Right cardiac atrium (tissue), 5 donors: ENCODE results near the gene EIF2B1. TPM values are rescaled to one million over a fixed set of nuclear protein-coding genes. Genes with fewer than 3 reads are reported as not detected.

ENCODE experiments used
- ATAC-seq, 2 donors: fragments of 200-7000 bp; cut with Tn5 transposase; one replicate each; pipeline versions ENCODE4 v1.8.0 to v1.9.1; 2020; ENCODE audit warnings: moderate library complexity in 2 of 2, mild to moderate bottlenecking in 1 of 2
- DNase-seq, 3 donors: peaks; one replicate each; pipeline ENCODE4 v3.0.0-alpha.2; 2020
- H3K27ac ChIP-seq: one replicate; pipeline ENCODE4 v1.5.1; 2013; ENCODE audit warnings: mild to moderate bottlenecking, low read length, control low read depth, moderate library complexity
- H3K27me3 ChIP-seq: one replicate; pipeline ENCODE4 v1.6.1; 2013; ENCODE audit not compliant: control insufficient read depth, insufficient read depth
- H3K4me1 ChIP-seq: one replicate; pipeline ENCODE4 v1.6.1; 2013; ENCODE audit warnings: low read length; ENCODE audit not compliant: control insufficient read depth, insufficient read depth
- H3K4me3 ChIP-seq: one replicate; pipeline ENCODE4 v1.5.1; 2013; ENCODE audit warnings: low read length, control low read depth
- H3K9me3 ChIP-seq: one replicate; pipeline ENCODE4 v1.6.1; 2013; ENCODE audit warnings: low read length; ENCODE audit not compliant: control insufficient read depth
- WGBS: extraction: QIAGEN DNeasy Blood & Tissue Kit; methylation state at CpG from one replicate; pipeline ENCODE4 v1.1.7; 2013; 5-methylcytosine and 5-hydroxymethylcytosine counted together
- intact Hi-C, 4 donors: fragments of 100-400 bp; cut with DNase I; formaldehyde crosslinking; loops; one replicate each; pipeline versions ENCODE4 v1.11.0 to v1.14.0; 2022 to 2023
- long read RNA-seq, 4 donors: library from polyadenylated mRNA; unstranded; transcript quantifications; one replicate each; pipeline ENCODE4 v2.0.0, GENCODE V29; 2020 to 2021
- polyA plus RNA-seq: library from polyadenylated mRNA; stranded (reverse); fragments of 200-250 nt; gene quantifications from one replicate; pipeline ENCODE4 v1.2.3, GENCODE V29; 2013
- total RNA-seq, 4 donors: library from RNA; stranded (reverse); fragmentation: NEBNext Ultra II Directional; extraction: Animal tissue kit (Norgen Biotek cat#: 25700); gene quantifications; one replicate each; pipeline ENCODE4 v1.2.1, GENCODE V29; 2021
- donor health status: healthy with polysubstance abuse.
- donor health status: DM: no; HTN: yes; CAD: no.
- donor health status: DM: no; HTN: no; CAD: no.
- donor health status: DM: no; HTN: yes; CAD: no; lungs with severe emphysema.
- donor health status: DM: yes; HTN: yes; CAD: no.

The EIF2B1 gene
- 10 to 100 TPM; 28.5 to 30.6 (median 29.3) TPM for total RNA-seq
- 20.8 TPM for polyA plus RNA-seq
- long read RNA-seq, donor 1, transcript EIF2B1-201 (9 exons, 2,477 nt), result major isoform, 93 of 106 reads
- long read RNA-seq, donor 1, partial matches to known transcripts, result 6 of 106 reads
- long read RNA-seq, donor 1, other reads (novel, unspliced or antisense), result 6 of 106 reads
- long read RNA-seq, donor 2, transcript EIF2B1-201 (9 exons, 2,477 nt), result major isoform, 26 of 30 reads
- long read RNA-seq, donor 2, partial matches to known transcripts, result 1 of 30 reads
- long read RNA-seq, donor 2, other reads (novel, unspliced or antisense), result 3 of 30 reads
- long read RNA-seq, donor 3, transcript EIF2B1-201 (9 exons, 2,477 nt), result major isoform, 204 of 231 reads
- long read RNA-seq, donor 3, partial matches to known transcripts, result 8 of 231 reads
- long read RNA-seq, donor 3, other reads (novel, unspliced or antisense), result 16 of 231 reads
- long read RNA-seq, donor 4, transcript EIF2B1-201 (9 exons, 2,477 nt), result major isoform, 37 of 44 reads
- long read RNA-seq, donor 4, partial matches to known transcripts, result 0 of 44 reads
- long read RNA-seq, donor 4, other reads (novel, unspliced or antisense), result 7 of 44 reads

DNA sequence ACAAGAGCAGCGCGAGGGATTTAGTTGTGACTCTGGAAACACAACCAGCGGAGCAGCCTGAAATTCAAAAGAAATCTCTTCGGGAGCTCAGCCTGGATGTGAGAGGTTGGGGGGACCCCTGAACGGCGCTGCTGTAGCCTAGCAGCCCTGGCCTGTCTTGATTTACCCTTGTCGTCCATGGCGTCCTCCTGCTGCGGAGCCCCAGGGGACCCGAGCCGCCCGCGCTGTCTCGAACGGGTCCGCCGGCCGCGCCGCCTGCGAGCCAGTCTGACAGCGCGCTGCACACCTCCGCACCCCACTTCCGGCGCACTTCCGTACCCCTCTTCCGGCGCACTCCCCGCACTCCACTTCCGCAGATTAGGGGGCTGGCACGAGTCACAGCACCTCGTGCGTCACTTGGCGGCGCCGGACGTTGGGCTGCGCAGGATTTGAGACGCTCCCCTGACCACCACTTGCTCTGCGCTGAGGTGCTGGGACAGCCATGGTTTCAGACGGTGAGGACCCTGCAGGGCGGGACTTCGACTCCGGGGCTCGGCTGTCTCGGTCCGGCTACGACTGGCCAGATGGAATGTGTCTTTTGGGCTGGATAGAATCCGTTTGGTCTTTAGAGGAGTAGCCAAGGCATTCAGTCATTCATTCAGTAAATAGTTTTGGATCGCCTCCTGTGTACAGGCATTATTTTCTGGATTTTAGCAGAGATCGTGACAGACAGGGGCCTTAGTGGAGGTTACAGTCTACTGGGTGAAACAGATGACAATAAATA, at the start of gene EIF2B1, which contains the start of gene GTF2H3:
Gene EIF2B1 (minus strand): TSS at position 308 of the 763 bp plus-strand sequence. CDS start 129 bp downstream, at position 179.
Gene GTF2H3 (plus strand): TSS at position 451 of the 763 bp plus-strand sequence. CDS start 31 bp downstream, at position 482.
- intact Hi-C loops, result no loop called here
- Histone ChIP-seq H3K27me3 (no peaks in the 10 kb centered on the region), H3K4me1 (no peaks in the 10 kb centered on the region), H3K4me3 (peak within 1 kb of the TSS; percentile 61), H3K9me3 (no peaks in the 10 kb centered on the region), H3K27ac (peak within 1 kb of the TSS; percentile 82)
- under 1% methylated on average over 52 of the region's 52 CpGs for WGBS
- ATAC-seq (peak; percentile 99), DNase-seq (peak; percentile 96 to 98 (median 98))

DNA sequence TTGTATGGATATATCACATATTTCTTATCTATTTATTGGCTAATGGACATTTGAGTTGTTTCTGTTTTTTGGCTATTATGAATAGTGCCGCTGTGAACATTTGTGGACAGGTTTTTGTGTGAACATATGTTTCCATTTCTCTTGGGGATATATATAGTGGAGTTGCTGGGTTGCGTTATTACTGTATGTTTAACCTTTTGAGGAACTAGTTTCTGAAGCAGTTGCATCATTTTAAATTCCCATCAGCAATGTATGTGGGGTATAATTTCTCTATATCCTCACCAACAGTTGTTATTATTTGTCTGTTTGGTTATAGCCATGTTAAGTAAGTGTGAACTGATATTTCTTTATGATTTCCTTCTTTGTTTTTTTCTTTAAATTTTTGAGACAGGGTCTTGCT, 48.1 kb upstream of the EIF2B1 start:
- ATAC-seq (no peak), DNase-seq (no peak)
- H3K27me3 ChIP-seq, result no peaks in the 10 kb centered on the region
- 83% methylated on average over 2 of the region's 2 CpGs for WGBS
- H3K9me3 ChIP-seq, result no peaks in the 10 kb centered on the region
- H3K4me3 ChIP-seq, result no peak overlapping the region
- intact Hi-C loops, result no loop called here
- H3K27ac ChIP-seq, result no peak overlapping the region
- no peaks in the 10 kb centered on the region for H3K4me1 ChIP-seq

DNA sequence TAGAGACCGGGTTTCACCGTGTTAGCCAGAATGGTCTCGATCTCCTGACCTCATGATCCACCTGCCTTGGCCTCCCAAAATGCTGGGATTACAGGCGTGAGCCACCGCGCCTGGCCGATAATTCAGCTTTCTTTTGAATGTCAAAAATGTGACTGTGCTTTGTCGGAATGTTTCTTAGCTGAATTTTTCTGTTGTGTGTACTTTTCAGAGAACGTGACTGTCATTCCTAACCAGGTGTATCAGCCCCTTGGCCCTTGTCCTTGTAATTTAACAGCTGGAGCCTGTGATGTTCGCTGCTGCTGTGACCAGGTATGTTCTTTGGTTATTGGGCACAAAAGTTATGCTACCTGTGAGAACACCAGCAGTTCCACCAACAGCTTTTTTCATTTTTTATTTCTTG, 45.5 kb upstream of the EIF2B1 start:
- ATAC-seq, result no peak
- 96% methylated on average over 10 of the region's 10 CpGs for WGBS

DNA sequence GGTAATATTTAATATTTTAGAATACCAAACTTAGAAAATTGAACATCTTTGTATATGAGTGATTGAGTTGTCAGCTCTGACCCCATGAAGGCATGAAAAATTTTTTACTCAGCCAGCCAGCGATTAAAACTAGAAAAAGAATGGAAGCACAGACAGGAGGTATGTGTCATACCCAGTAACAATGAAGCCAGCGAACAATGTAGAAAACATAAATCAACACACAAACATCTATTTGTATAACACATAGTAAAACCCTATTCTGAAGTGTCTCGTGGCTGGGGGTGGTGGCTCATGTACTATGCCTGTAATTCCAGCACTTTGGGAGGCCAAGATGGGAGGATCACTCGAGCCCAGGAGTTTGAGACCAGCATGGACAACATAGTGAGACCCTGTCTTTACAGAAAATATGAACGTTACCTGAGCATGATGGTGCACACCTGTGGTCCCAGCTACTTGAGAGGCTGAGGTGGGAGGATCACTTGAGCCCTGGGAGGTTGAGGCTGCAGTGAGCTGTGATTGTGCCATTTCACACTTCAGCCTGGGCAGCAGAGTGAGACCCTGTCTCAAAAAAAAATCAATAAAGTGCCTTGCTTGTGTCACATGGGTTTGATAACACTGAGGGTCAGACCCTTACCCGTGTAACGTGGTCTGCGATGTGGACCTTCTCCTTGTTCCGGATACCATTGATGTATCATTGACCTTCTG, 43.3 kb upstream of the EIF2B1 start:
- DNase-seq (no peak), ATAC-seq (no peak)
- Histone ChIP-seq H3K27me3 (no peaks in the 10 kb centered on the region), H3K9me3 (no peaks in the 10 kb centered on the region), H3K27ac (no peak overlapping the region), H3K4me1 (peaks cover 2% of the 10 kb centered on the region), H3K4me3 (no peak overlapping the region)
- WGBS, result 93% methylated on average over 9 of the region's 9 CpGs
- intact Hi-C loops, result no loop called here

More for the DNA sequence above, 45.5 kb upstream of the EIF2B1 start:
- DNase-seq, result no peak
- Histone ChIP-seq H3K27me3 (no peaks in the 10 kb centered on the region), H3K27ac (no peak overlapping the region), H3K9me3 (no peaks in the 10 kb centered on the region), H3K4me1 (no peaks in the 10 kb centered on the region), H3K4me3 (no peak overlapping the region)
- intact Hi-C loops, result no loop called here

DNA sequence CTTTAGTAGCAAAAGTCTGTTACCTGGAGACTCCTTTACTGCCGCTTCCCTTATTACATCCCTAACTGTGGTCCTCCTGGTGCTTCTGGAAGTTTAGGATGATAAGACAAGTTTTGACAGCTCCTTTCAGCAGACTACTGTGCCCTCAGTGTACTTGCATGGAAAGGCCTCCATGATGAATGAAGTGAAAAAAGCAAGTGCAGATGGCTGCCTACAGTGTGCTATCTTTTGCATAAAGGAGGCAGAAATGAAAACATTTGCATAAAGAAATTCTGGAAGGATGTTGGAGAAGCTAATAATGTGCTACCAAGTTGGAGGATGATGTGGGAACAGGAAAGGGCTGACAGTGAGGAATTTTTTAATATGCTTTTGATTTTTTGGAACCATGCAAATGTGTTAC, 42.0 kb upstream of the EIF2B1 start:
- 98% methylated on average over 1 of the region's 1 CpG for WGBS
- intact Hi-C loops, result no loop called here

DNA sequence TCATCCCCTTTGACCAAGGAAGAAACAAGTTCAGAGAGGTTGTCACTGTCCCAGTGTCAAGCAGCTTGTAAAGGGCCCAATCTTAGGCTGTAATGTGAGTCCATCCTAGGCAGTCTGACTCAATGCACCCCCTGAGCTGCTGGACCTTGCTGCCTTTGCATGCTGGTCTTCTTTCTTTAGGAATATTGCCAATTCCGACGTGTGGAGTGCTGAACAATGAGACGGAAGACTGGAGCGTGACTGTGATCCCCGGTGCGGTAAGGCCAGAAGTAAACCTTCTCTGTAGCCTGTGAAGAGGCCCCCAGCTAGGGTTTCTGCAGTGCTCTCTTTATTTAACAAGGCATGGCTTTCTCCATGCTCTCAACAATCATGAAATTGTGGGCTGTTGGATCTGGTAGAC, 38.4 kb upstream of the EIF2B1 start:
- ATAC-seq, result no peak
- Histone ChIP-seq H3K27me3 (no peaks in the 10 kb centered on the region), H3K9me3 (no peaks in the 10 kb centered on the region), H3K27ac (no peak overlapping the region), H3K4me1 (peaks cover 2% of the 10 kb centered on the region), H3K4me3 (no peak overlapping the region)
- WGBS, result 67% methylated on average over 6 of the region's 6 CpGs
- intact Hi-C loops, result no loop called here
- DNase-seq, result no peak

More for the DNA sequence above, 42.0 kb upstream of the EIF2B1 start:
- no peak for DNase-seq
- Histone ChIP-seq H3K27ac (no peak overlapping the region), H3K9me3 (no peaks in the 10 kb centered on the region), H3K27me3 (no peaks in the 10 kb centered on the region), H3K4me1 (peaks cover 2% of the 10 kb centered on the region), H3K4me3 (no peak overlapping the region)
- ATAC-seq, result no peak

DNA sequence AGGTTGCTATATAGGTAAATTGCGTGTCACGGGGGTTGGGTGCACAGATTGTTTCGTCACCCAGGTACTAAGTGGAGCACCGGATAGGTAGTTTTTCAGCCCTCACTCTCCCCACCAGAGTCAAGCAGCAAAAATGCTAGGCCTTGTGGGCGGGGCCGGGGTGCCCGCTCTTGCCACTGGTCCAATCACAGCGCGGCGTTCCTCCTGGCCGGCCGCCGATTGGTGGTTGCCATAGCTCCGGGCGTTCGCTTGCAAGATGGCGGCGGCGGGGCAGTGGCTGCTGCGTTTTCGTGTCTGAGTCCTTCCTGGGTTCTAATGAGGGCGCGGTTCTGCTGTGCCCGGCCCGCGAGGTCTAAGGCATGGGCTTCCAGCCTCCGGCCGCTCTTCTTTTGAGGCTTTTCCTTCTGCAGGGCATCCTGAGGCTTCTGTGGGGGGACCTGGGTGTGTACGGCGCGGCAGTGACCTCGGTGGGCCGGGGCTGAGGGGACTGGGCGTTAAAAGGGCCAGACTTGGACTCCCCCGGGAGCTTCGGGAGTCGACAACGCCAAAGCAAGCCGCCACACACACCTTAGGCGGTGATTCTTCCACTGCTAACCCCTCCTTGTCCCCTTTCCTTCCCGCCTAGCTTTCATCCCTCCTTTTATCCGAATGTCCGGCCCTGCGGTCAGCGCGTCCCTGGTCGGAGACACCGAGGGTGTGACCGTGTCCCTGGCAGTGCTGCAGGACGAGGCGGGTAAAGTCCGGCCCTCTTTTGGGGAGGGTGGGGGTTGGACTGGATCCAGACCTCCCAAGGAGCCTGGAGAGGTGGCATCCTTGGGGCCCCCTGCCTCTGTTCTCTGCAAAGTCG, 37.6 kb upstream of the EIF2B1 start, which contains the start of gene TCTN2:
Gene TCTN2 (plus strand): TSS at position 232 of the 847 bp plus-strand sequence. CDS start 128 bp downstream, at position 360.
- Histone ChIP-seq H3K27me3 (no peaks in the 10 kb centered on the region), H3K27ac (no peak within 1 kb of the TSS), H3K9me3 (no peaks in the 10 kb centered on the region), H3K4me3 (peak within 1 kb of the TSS; percentile 76), H3K4me1 (peaks cover 2% of the 10 kb centered on the region)
- peak; percentile 99 for ATAC-seq
- intact Hi-C loops, result no loop called here
- WGBS, result under 1% methylated on average over 53 of the region's 53 CpGs
- peak; percentile 96 to 99 (median 98) for DNase-seq

DNA sequence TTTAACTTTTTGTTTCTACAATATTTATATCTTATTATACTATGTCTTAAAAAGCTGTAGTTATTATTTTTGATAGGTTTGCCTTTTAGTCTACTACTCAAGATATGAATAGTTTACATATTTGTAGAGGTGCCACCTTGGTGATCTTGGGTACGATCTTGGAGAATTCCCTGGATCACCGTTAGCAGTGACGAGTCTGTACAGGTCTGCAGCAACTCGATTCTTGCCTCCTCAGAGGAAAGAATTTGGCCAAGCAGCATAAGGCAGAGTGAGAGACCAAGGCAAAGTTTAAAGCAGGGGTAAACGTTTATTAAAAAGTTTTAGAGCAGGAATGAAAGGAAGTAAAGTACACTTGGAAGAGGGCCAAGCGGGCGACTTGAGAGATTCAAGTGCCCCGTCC, 34.3 kb upstream of the EIF2B1 start:
- WGBS, result 82% methylated on average over 8 of the region's 8 CpGs
- Histone ChIP-seq H3K9me3 (no peaks in the 10 kb centered on the region), H3K27ac (no peak overlapping the region), H3K4me3 (no peak overlapping the region), H3K4me1 (peaks cover 2% of the 10 kb centered on the region), H3K27me3 (no peaks in the 10 kb centered on the region)
- DNase-seq, result no peak
- intact Hi-C loops, result no loop called here
- ATAC-seq, result no peak

DNA sequence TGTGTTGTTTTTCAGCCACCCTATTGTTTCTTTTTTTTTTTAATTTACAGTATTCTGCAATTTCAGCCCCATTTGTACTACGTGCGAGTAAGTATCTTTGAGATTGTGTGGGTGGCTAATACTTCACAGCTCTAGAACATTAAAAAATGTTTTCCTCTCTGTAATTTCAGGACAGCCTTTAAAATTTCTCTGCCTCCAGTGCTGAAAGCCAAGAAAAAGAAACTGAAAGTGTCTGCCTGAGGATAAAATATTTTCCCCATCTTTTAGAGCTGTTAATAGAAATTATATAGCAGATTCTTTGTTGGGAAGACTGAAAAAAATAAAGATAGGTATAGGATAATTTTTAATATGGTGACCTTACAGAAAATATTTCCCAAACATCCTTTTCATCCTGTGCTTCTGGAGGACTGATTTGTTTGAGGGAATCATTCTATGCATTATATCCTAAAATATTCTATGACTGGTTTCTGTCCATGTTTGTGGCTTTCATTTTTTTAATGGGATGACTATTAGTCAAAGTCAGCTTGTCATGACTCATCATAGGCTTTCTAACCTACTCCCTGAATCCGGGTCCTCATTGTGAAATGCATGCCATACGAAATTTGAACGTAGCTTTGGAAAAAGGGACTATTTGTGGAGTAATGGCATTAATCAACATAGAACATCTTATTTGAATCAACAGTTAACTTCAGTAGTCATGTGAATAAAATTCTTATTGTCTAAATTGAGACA, 26.7 kb upstream of the EIF2B1 start:
- Histone ChIP-seq H3K27ac (no peak overlapping the region), H3K4me3 (no peak overlapping the region), H3K4me1 (no peaks in the 10 kb centered on the region), H3K9me3 (no peaks in the 10 kb centered on the region), H3K27me3 (no peaks in the 10 kb centered on the region)
- ATAC-seq (no peak), DNase-seq (no peak)
- 80% methylated on average over 5 of the region's 5 CpGs for WGBS
- intact Hi-C loops, result no loop called here
